GM12873 (cell line): ENCODE results near the gene OSBPL10.

ENCODE experiments used
- TF ChIP-seq, protein P1 (sequence below): IDR thresholded peaks from 2 replicates; pipeline ENCODE4 v1.5.1; 2012; ENCODE audit warnings: low read depth, mild to moderate bottlenecking, moderate library complexity, low read length, control low read depth; ENCODE audit not compliant: insufficient read depth; ENCODE audit errors: missing control alignments

OSBPL10 gene

DNA sequence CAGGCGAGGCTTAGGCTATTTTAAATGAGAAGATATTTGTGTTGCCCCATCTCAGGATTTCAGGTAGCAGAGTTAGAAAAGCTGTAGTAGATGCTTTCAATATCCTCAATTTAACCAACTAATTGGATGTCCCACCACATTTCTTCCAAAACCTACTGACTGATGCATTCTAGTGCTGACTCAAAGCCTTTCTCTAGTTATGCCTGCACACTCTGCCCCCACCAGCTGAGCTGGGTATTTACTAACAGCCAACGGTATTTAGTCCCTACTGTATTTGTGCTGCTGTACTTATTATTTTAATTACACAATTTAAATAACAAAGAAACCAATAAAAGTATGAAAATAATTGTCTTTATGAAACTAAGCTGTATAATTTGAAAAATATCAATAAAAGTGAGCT, 139.5 kb downstream of the OSBPL10 start:
- TF ChIP-seq, protein P1, sequence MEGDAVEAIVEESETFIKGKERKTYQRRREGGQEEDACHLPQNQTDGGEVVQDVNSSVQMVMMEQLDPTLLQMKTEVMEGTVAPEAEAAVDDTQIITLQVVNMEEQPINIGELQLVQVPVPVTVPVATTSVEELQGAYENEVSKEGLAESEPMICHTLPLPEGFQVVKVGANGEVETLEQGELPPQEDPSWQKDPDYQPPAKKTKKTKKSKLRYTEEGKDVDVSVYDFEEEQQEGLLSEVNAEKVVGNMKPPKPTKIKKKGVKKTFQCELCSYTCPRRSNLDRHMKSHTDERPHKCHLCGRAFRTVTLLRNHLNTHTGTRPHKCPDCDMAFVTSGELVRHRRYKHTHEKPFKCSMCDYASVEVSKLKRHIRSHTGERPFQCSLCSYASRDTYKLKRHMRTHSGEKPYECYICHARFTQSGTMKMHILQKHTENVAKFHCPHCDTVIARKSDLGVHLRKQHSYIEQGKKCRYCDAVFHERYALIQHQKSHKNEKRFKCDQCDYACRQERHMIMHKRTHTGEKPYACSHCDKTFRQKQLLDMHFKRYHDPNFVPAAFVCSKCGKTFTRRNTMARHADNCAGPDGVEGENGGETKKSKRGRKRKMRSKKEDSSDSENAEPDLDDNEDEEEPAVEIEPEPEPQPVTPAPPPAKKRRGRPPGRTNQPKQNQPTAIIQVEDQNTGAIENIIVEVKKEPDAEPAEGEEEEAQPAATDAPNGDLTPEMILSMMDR: no peak

DNA sequence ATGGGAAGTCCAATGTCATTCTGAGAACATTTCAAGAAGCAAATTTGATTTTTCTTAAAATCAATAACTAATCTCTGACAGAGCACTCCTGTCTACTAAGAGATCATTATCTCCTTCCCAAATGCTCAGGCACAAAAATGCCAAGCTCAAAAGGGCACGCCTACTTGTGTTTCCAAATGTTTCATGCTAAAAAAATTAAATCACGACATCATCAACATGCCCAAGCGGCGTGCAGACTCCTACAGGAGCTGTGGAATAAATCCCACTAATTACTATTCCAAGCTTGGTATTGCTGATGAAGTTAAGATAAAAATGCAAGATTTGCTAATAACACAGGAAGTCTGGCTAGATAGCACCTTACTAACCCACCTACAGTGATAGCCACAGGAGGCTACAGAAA, 140.8 kb downstream of the OSBPL10 start:
- TF ChIP-seq, protein P1: no peak

DNA sequence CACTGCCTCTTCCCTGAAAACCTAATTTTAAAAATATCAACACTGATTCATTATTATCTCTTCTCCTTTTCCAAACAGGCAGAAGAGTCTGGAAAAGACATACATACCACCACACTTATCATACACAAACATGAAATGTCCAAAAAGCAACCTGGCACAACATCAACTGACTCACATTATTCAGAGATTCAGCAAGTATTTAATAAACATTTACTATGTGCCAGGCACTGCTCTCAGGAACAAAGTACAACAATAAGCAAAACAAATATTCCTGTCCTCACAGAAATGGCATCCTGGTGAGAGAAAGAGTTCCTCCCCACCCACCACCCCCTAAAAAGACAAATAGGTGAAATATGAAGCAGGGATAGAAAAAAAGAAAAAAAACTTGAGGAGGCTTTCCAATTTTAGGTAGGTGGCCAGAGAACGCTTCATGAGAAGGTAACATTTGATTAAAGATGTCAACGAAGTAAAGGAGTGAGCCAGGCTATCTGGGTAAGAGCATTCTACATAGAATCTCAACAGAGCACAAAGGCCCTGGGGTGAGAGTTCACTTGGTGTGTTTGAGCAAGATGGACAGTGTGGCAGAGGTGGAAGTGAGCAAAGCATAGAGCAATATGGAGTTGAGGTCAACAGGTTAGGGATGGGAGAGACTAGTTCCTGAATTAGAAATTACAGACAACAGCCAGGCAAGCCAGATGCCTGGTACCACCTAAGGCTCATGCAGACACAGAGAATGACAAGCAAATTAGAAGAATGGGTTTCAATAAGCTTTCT, 141.7 kb downstream of the OSBPL10 start:
- TF ChIP-seq, protein P1: no peak

DNA sequence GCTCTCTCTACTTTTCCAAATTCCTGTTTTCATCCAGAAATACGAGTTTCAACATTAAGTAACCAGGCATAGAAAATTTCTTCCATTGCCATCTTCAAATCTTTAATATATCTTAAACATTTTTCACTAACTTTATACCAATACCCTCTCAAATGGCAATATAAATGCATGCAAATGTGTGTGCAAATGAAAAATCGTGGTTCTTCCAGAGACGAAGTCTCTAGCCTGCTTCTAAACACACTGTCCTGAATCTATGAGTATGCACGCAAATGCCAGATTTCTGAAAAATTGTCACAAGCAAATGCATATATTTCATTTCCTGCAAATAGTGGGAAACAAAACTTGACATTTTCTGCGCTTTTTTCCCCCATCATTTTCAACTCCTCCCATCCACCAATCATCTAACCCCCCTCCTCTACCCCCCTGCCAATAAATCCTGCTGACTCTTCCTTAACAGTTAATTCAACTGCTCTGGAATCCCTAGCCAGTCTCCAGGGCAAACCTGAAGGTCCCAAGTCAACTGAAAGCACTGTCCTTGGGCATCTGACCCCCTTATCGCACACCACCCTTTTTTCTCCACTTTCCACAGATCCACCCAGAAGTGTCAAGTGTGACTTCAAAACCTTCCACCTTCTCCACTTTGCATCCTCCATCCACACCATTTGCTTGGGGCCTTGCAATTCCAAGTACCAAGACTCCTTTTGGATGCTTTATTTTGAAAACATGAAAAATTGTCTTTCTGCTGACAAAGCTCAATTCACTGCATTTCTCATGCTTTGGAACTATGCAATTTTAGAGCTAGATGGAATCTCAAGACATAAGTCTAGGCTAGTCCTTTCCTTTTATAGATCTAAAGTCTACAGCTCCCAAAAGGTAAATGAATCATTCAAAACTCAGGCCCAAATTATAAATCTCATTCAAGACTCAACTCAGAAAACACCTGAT, 144.7 kb downstream of the OSBPL10 start:
- TF ChIP-seq, protein P1: no peak

DNA sequence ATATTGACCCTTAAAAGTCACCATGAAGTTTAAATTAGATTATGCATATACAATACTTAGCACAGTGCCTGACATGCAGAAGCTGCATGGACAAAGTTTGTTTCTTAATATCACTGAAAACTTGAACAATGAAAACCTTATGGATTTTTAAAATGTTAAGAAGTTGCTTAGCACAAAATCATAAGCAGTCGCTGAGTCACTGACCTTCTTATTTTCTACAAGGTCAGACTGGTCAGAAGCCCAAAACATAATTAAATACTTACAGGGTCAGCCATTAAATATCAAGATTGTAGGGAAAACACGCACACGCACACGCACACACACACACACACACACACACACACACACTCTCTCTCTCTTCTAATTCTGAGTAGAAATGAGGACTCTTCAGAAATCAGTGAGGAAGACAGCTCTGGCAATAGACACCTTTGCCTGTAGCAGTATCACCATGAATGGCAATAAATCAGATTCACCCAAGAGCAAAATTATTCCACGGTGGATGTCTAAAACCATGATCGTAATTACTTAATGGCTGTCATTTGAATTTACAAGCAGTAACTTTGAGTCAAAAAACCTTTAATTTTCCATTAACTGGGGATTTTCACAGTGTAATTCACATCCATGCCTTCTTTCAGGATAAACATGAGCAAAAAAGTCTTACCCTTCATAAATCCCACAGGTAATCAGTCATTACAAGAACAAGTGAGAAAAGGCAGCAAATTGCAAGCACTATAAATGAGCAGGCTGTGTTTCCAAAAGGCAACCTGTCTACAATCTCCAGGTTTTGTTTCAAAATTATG, 147.5 kb downstream of the OSBPL10 start:
- TF ChIP-seq, protein P1: no peak

DNA sequence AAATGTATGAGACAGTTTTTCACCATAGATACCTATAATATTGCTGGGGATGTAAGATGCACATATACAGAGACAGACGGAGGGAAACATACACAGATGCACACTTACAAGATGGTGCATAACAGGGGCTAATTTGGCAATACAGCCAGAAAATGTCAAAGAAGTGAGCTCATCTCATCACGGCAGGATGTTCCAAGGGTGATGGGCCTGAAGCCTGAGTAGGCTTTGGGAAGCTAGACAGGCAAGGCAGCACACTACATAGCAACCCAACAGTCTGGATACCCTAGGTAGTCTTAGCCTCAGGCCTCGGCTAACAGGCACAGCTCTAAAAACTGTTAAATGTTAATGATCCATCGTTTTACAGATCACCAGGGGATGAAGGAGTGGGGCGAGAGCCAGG, 148.5 kb downstream of the OSBPL10 start:
- TF ChIP-seq, protein P1: no peak
